H1 (cell line): Measurements from ENCODE around the gene TSEN2. TPM values are rescaled to one million over a fixed set of nuclear protein-coding genes. Genes with fewer than 3 reads are reported as not detected.

Experiments used
- CTCF ChIA-PET: fragments of 300-600 bp; sonication (Branson Sonifier 250); formaldehyde crosslinking; loops from one replicate; lab custom pipeline; 2021; ENCODE audit not compliant: partially characterized antibody; lab: Charles Lee
- POLR2A ChIA-PET: fragments of 300-600 bp; sonication (Branson Sonifier 250); formaldehyde crosslinking; loops from one replicate; lab custom pipeline; 2021; ENCODE audit warnings: inconsistent platforms; ENCODE audit not compliant: partially characterized antibody; lab: Charles Lee
- DNase-seq, 2 experiments: peaks; one replicate each; pipeline versions ENCODE4 v3.0.0 to v3.0.0-alpha.2; 2010 to 2022; ENCODE audit warnings: low spot score in 2 of 2, low read depth in 1 of 2, mixed read lengths in 1 of 2
- FAIRE-seq: peaks from 2 replicates; lab custom pipeline; 2011; peaks lifted over from hg19 to GRCh38; lab: Jason Lieb, UNC
- H2AFZ ChIP-seq: 2 replicates; pipeline ENCODE4 v1.8.1; 2012; ENCODE audit warnings: low read length, inconsistent platforms
- H2AK5ac ChIP-seq: 2 replicates; pipeline ENCODE4 v1.6.1; 2013; ENCODE audit warnings: low read depth, low read length
- H2BK120ac ChIP-seq: replicated peaks from 2 replicates; pipeline ENCODE3; 2013; ENCODE audit warnings: low read depth, low read length, inconsistent platforms
- H2BK12ac ChIP-seq: 2 replicates; pipeline ENCODE4 v1.6.1; 2013; ENCODE audit warnings: low read depth, low read length
- H2BK15ac ChIP-seq: 2 replicates; pipeline ENCODE4 v1.6.1; 2013; ENCODE audit warnings: low read length
- H2BK20ac ChIP-seq: 2 replicates; pipeline ENCODE4 v1.6.1; 2013; ENCODE audit warnings: low read length
- H2BK5ac ChIP-seq: 2 replicates; pipeline ENCODE4 v1.6.1; 2013; ENCODE audit warnings: low read depth, low read length
- H3K14ac ChIP-seq: 2 replicates; pipeline ENCODE4 v1.6.1; 2013; ENCODE audit warnings: inconsistent platforms; ENCODE audit not compliant: insufficient read length
- H3K18ac ChIP-seq: 2 replicates; pipeline ENCODE4 v1.6.1; 2013; ENCODE audit warnings: low read length; ENCODE audit errors: extremely low read depth
- H3K23ac ChIP-seq: 2 replicates; pipeline ENCODE4 v1.6.1; 2013; ENCODE audit warnings: inconsistent platforms; ENCODE audit not compliant: insufficient read length
- H3K23me2 ChIP-seq: 2 replicates; pipeline ENCODE4 v1.6.1; 2013; ENCODE audit warnings: low read depth, low read length
- H3K27ac ChIP-seq: 2 replicates; pipeline ENCODE4 v1.6.1; 2011; ENCODE audit warnings: low read depth, low read length, inconsistent platforms
- H3K27me3 ChIP-seq, 4 experiments: replicated peaks in 1 of 4; 1 replicate in 1 of 4; 2 replicates in 3 of 4; pipeline versions ENCODE4 v1.6.1 to v1.8.1; 2011 to 2013; ENCODE audit warnings: low read length in 3 of 4, mild to moderate bottlenecking in 3 of 4, inconsistent platforms in 2 of 4, mixed read lengths in 2 of 4, moderate library complexity in 1 of 4; ENCODE audit not compliant: control insufficient read depth in 3 of 4, insufficient read depth in 3 of 4; ENCODE audit errors: extremely low read depth in 1 of 4
- H3K36me3 ChIP-seq, 4 experiments: 2 replicates each; pipeline versions ENCODE4 v1.6.1 to v1.8.1; 2011 to 2013; ENCODE audit warnings: mild to moderate bottlenecking in 4 of 4, low read length in 3 of 4, moderate library complexity in 2 of 4, control low read depth in 1 of 4, inconsistent platforms in 1 of 4; ENCODE audit not compliant: insufficient read depth in 4 of 4, control insufficient read depth in 2 of 4
- H3K4ac ChIP-seq: replicated peaks from 2 replicates; pipeline ENCODE3; 2013; ENCODE audit warnings: low read length, low read depth, mixed read lengths, inconsistent platforms; ENCODE audit not compliant: insufficient read length
- H3K4me1 ChIP-seq, 4 experiments: replicated peaks in 1 of 4; 1 replicate in 1 of 4; 2 replicates in 3 of 4; pipeline versions ENCODE4 v1.6.1 to v1.8.1; 2011 to 2013; ENCODE audit warnings: low read length in 3 of 4, inconsistent platforms in 2 of 4, mixed read lengths in 1 of 4; ENCODE audit not compliant: insufficient read depth in 4 of 4, control insufficient read depth in 3 of 4
- H3K4me2 ChIP-seq, 2 experiments: 2 replicates each; pipeline versions ENCODE4 v1.6.1 to v1.8.1; 2011 to 2013; ENCODE audit warnings: low read depth in 2 of 2, low read length in 2 of 2, control low read depth in 1 of 2, inconsistent platforms in 1 of 2, mild to moderate bottlenecking in 1 of 2; ENCODE audit not compliant: insufficient read depth in 1 of 2
- H3K4me3 ChIP-seq, 4 experiments: fragments of 200-600, 300-600 bp in 1 of 4; sonication (generic), shearing (Covaris generic), sonication (Bioruptor Twin) in 1 of 4; 2 replicates each; pipeline versions ENCODE4 v1.5.1 to v1.8.1; 2011 to 2016; ENCODE audit warnings: low read length in 4 of 4, low read depth in 3 of 4, control low read depth in 2 of 4, inconsistent platforms in 2 of 4, mild to moderate bottlenecking in 2 of 4, mixed read lengths in 1 of 4, moderate library complexity in 1 of 4; ENCODE audit not compliant: insufficient read depth in 2 of 4; ENCODE audit errors: extremely low read depth in 1 of 4
- H3K56ac ChIP-seq: replicated peaks from 2 replicates; pipeline ENCODE3; 2013; ENCODE audit warnings: low read depth, mild to moderate bottlenecking, mixed read lengths, low read length, inconsistent platforms; ENCODE audit not compliant: insufficient read length
- H3K79me1 ChIP-seq: 2 replicates; pipeline ENCODE4 v1.6.1; 2013; ENCODE audit warnings: low read depth, low read length, control low read depth
- H3K79me2 ChIP-seq, 2 experiments: 2 replicates each; pipeline versions ENCODE4 v1.6.1 to v1.8.1; 2012 to 2013; ENCODE audit warnings: low read length in 2 of 2, mild to moderate bottlenecking in 2 of 2, inconsistent platforms in 1 of 2; ENCODE audit not compliant: insufficient read depth in 2 of 2, control insufficient read depth in 1 of 2
- H3K9ac ChIP-seq, 4 experiments: replicated peaks in 1 of 4; 1 replicate in 1 of 4; 2 replicates in 3 of 4; pipeline versions ENCODE4 v1.6.1 to v1.8.1; 2011 to 2013; ENCODE audit warnings: low read depth in 3 of 4, low read length in 3 of 4, control low read depth in 2 of 4, mild to moderate bottlenecking in 2 of 4, moderate library complexity in 2 of 4, inconsistent platforms in 1 of 4; ENCODE audit errors: extremely low read depth in 1 of 4
- H3K9me3 ChIP-seq, 2 experiments: 2 replicates each; pipeline versions ENCODE4 v1.6.1 to v1.8.1; 2012 to 2013; ENCODE audit warnings: mild to moderate bottlenecking in 2 of 2, moderate library complexity in 2 of 2, control low read depth in 1 of 2, inconsistent platforms in 1 of 2, low read depth in 1 of 2, low read length in 1 of 2, mixed read lengths in 1 of 2; ENCODE audit not compliant: insufficient read depth in 2 of 2
- H4K20me1 ChIP-seq, 2 experiments: replicated peaks in 1 of 2; 2 replicates each; pipeline versions ENCODE3 to v1.8.1; 2011 to 2013; ENCODE audit warnings: inconsistent platforms in 2 of 2, low read length in 2 of 2, mild to moderate bottlenecking in 1 of 2; ENCODE audit not compliant: insufficient read depth in 2 of 2, control insufficient read depth in 1 of 2
- H4K5ac ChIP-seq: 2 replicates; pipeline ENCODE4 v1.6.1; 2013; ENCODE audit warnings: low read length, low read depth, mixed read lengths, inconsistent platforms; ENCODE audit not compliant: insufficient read length
- H4K8ac ChIP-seq: 2 replicates; pipeline ENCODE4 v1.8.0; 2013; ENCODE audit warnings: mild to moderate bottlenecking, moderate library complexity, low read length, inconsistent platforms; ENCODE audit not compliant: insufficient read depth; ENCODE audit errors: extremely low read depth
- H4K91ac ChIP-seq: replicated peaks from 2 replicates; pipeline ENCODE3; 2013; ENCODE audit warnings: low read length, mixed read lengths, inconsistent platforms; ENCODE audit not compliant: insufficient read length
- ASH2L ChIP-seq: fragments of 200-600, 300-600 bp; sonication (generic); IDR thresholded peaks from one replicate; pipeline ENCODE4 v1.7.1; 2017; ENCODE audit warnings: low read length
- CBX8 ChIP-seq: fragments of 300-800, 300-1000 bp; sonication (generic); IDR thresholded peaks from 2 replicates; pipeline ENCODE4 v1.7.1; 2016; ENCODE audit warnings: low read depth, low read length, borderline replicate concordance
- GABPA ChIP-seq: IDR thresholded peaks from 2 replicates; pipeline ENCODE4 v1.6.1; 2011; ENCODE audit warnings: mild to moderate bottlenecking, low read length, moderate library complexity, borderline replicate concordance; ENCODE audit not compliant: insufficient read depth
- PHF8 ChIP-seq: fragments of 200-600 bp; sonication (generic); conservative IDR thresholded peaks from 2 replicates; pipeline ENCODE4 v1.7.1; 2012; ENCODE audit warnings: low read depth, mild to moderate bottlenecking, inconsistent platforms, low read length, moderate library complexity
- POU5F1 ChIP-seq: IDR thresholded peaks from 2 replicates; pipeline ENCODE4 v1.6.1; 2011; ENCODE audit warnings: low read depth, mild to moderate bottlenecking, low read length, moderate library complexity
- RFX5 ChIP-seq: IDR thresholded peaks from 2 replicates; pipeline ENCODE4 v1.6.1; 2011; ENCODE audit warnings: low read depth, low read length, improper control_type of control experiment, borderline replicate concordance
- SIRT6 ChIP-seq: IDR thresholded peaks from one replicate; pipeline ENCODE4 v1.7.1; 2012; ENCODE audit warnings: low read length, inconsistent platforms
- SP2 ChIP-seq: IDR thresholded peaks from 2 replicates; pipeline ENCODE4 v1.6.1; 2012; ENCODE audit warnings: mild to moderate bottlenecking, low read length, inconsistent platforms
- SUZ12 ChIP-seq: fragments of 200-600 bp; sonication (generic); IDR thresholded peaks from 2 replicates; pipeline ENCODE4 v1.6.1; 2012; ENCODE audit warnings: mild to moderate bottlenecking, inconsistent platforms, low read length, moderate library complexity, mixed read lengths
- TEAD4 ChIP-seq: IDR thresholded peaks from 2 replicates; pipeline ENCODE4 v1.6.1; 2012; ENCODE audit warnings: low read depth, low read length, inconsistent platforms, mixed read lengths
- WGBS, 2 experiments: shearing (Covaris generic) in 1 of 2; methylation state at CpG; one replicate each; pipeline versions ENCODE4 v1.1.6 to v1.1.7; 2013 to 2015; ENCODE audit warnings: low lambda C conversion rate in 2 of 2, mixed read lengths in 2 of 2, inconsistent platforms in 1 of 2, low coverage in 1 of 2, missing lambda C conversion rate in 1 of 2; ENCODE audit not compliant: insufficient replicate concordance in 2 of 2, insufficient coverage in 1 of 2, insufficient read length in 1 of 2; ENCODE audit errors: extremely low coverage in 1 of 2, missing lambda C conversion rate in 1 of 2; 5-methylcytosine and 5-hydroxymethylcytosine counted together
- polyA plus RNA-seq, 7 experiments: library from polyadenylated mRNA; depleted of rRNA in 3 of 7; stranded (reverse) in 5 of 7; unstranded in 2 of 7; fragments of >200 nt in 5 of 7; fragments of 200-250 nt in 2 of 7; gene quantifications; 1 replicate in 5 of 7; 2 replicates in 1 of 7; 4 replicates in 1 of 7; pipeline versions ENCODE4 v1.2.1 to v1.2.3, GENCODE V29; 2011 to 2013; ENCODE audit warnings: missing spikeins in 2 of 7, mixed read lengths in 2 of 7
- total RNA-seq: library from RNA; stranded (reverse); fragmentation: NEBNext Ultra II Directional; extraction: Animal tissue kit (Norgen Biotek cat#: 25700); gene quantifications from 2 replicates; pipeline ENCODE4 v1.2.1, GENCODE V29; 2021
- TF ChIP-seq, protein P1 (sequence below): IDR thresholded peaks from 2 replicates; pipeline ENCODE4 v1.6.1; 2012; ENCODE audit warnings: inconsistent platforms

Gene TSEN2
- total and polyA plus RNA-seq, 2 of the 8 experiments (the other 6 are each of a cell fraction or from before 2014, with no cell fraction given) = 16.1 to 22.4 TPM

DNA sequence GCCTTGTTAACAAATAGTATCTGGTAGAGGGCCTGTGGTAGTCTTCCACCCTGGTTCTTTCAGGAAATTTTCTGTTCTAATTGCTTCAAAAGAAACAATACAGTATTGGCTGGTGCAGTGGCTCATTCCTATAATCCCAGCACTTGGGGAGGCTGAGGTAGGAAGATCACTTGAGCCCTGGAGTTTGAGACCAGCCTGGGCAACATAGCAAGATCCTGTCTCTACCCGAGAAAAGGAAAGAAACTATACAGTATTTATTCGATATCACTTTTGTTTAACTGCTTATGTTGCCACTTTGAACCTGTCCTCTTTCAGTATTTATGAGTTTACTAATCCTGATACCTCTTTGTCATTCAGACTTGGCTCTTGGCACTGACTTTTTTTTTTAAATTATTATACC lies 77.1 kb downstream of the TSEN2 start:
- no peak overlapping the region for H3K4me2 ChIP-seq
- no peak overlapping the region for H2BK12ac ChIP-seq
- no peak overlapping the region for H3K9ac ChIP-seq
- no peak overlapping the region for H2BK20ac ChIP-seq
- H3K23me2 ChIP-seq = peaks cover 3% of the 10 kb centered on the region
- H4K5ac ChIP-seq = no peak overlapping the region
- peaks cover 0 to 9% (median 4%) of the 10 kb centered on the region in 4 experiments; a peak in 4 of 7 replicates for H3K4me1 ChIP-seq
- no peaks in the 10 kb centered on the region for H3K9me3 ChIP-seq
- no peak overlapping the region for H3K23ac ChIP-seq
- H3K36me3 ChIP-seq = no peaks in the 10 kb centered on the region
- TF ChIP-seq SIRT6 (no peak), PHF8 (no peak), RFX5 (no peak), ASH2L (no peak), GABPA (no peak), CBX8 (no peak), SUZ12 (no peak), POU5F1 (no peak), SP2 (no peak), TEAD4 (no peak)
- TF ChIP-seq, protein P1, sequence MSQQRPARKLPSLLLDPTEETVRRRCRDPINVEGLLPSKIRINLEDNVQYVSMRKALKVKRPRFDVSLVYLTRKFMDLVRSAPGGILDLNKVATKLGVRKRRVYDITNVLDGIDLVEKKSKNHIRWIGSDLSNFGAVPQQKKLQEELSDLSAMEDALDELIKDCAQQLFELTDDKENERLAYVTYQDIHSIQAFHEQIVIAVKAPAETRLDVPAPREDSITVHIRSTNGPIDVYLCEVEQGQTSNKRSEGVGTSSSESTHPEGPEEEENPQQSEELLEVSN = no peak
- TF ChIP-seq, all 59 proteins: peak for 0
- H4K20me1 ChIP-seq = peaks cover 4 to 32% of the 10 kb centered on the region in 2 experiments
- CTCF ChIA-PET = interaction anchor here (1.3 to 2.1 kb wide), 2 partner anchors 17 to 18 kb away, joined by 4 to 8 read pairs; no protein-coding TSS in a partner anchor
- H2BK5ac ChIP-seq = no peak overlapping the region
- DNase-seq (no peak), FAIRE-seq (no peak)
- H3K79me2 ChIP-seq = peaks cover 21 to 89% of the 10 kb centered on the region in 2 experiments
- 91% methylated on average over 2 of the region's 2 CpGs; no CpG with 5 or more reads in 1 of the 2 experiments for WGBS, 2 experiments
- no peak overlapping the region for H2AFZ ChIP-seq
- peaks cover 9% of the 10 kb centered on the region for H3K79me1 ChIP-seq
- POLR2A ChIA-PET = no interaction called here
- H4K91ac ChIP-seq = no peak overlapping the region
- no peak overlapping the region for H2BK15ac ChIP-seq
- no peak overlapping the region for H4K8ac ChIP-seq
- no peak overlapping the region for H3K4ac ChIP-seq
- no peaks in the 10 kb centered on the region for H3K27me3 ChIP-seq
- no peak overlapping the region for H3K18ac ChIP-seq
- no peak overlapping the region for H2AK5ac ChIP-seq
- H3K4me3 ChIP-seq = no peak overlapping the region
- no peak overlapping the region for H3K14ac ChIP-seq
- H2BK120ac ChIP-seq = no peak overlapping the region
- H3K27ac ChIP-seq = no peak overlapping the region
- H3K56ac ChIP-seq = no peak overlapping the region
